Gastrocnemius medialis (tissue), 4 donors: ENCODE measurements around the gene PGAM2. TPM values are rescaled to one million over a fixed set of nuclear protein-coding genes. Genes with fewer than 3 reads are reported as not detected.

Experiments
- ATAC-seq, 2 donors: fragments of 150-250 bp; one replicate each; pipeline ENCODE4 v1.9.1; 2016
- DNase-seq, 2 donors: peaks; one replicate each; pipeline ENCODE4 v3.0.0-alpha.2; 2019
- H3K27ac ChIP-seq, 4 donors: fragments of 200-600 bp; sonication (generic); 1 replicate in 1 of 4; 2 replicates in 3 of 4; pipeline ENCODE4 v1.5.1; 2016 to 2018; ENCODE audit warnings: mild to moderate bottlenecking in 2 of 4, moderate library complexity in 1 of 4
- H3K27me3 ChIP-seq, 3 donors: fragments of 200-600 bp; sonication (generic) in 2 of 3; 1 replicate in 1 of 3; 2 replicates in 2 of 3; pipeline versions ENCODE4 v1.5.1 to v1.6.0; 2016 to 2019; ENCODE audit warnings: mild to moderate bottlenecking in 1 of 3, moderate library complexity in 1 of 3
- H3K36me3 ChIP-seq, 2 donors: fragments of 200-600 bp; sonication (generic) in 1 of 2; one replicate each; pipeline ENCODE4 v1.5.1; 2017 to 2018
- H3K4me1 ChIP-seq, 2 donors: fragments of 200-600 bp; sonication (generic) in 1 of 2; one replicate each; pipeline ENCODE4 v1.5.1; 2016 to 2017; ENCODE audit warnings: mild to moderate bottlenecking in 2 of 2
- H3K4me3 ChIP-seq, 4 donors: fragments of 200-600 bp; sonication (generic) in 3 of 4; 1 replicate in 1 of 4; 2 replicates in 3 of 4; pipeline ENCODE4 v1.5.1; 2016 to 2019; ENCODE audit warnings: mild to moderate bottlenecking in 2 of 4
- H3K9me3 ChIP-seq, 3 donors: fragments of 200-600 bp; sonication (generic) in 2 of 3; 1 replicate in 1 of 3; 2 replicates in 2 of 3; pipeline ENCODE4 v1.5.1; 2016 to 2019
- POLR2A ChIP-seq, 2 donors: fragments of 450-650 bp; IDR thresholded peaks; one replicate each; pipeline ENCODE4 v1.6.1; 2017; ENCODE audit warnings: antibody characterized with exemption in 2 of 2, mild to moderate bottlenecking in 2 of 2, moderate library complexity in 2 of 2
- in situ Hi-C, 4 donors: fragments of 200-750 bp; cut with MboI; loops; one replicate each; pipeline versions ENCODE4 v1.15.0 to v1.8.0; 2017; ENCODE audit warnings: low sequenced_read_pairs in 4 of 4
- intact Hi-C: fragments of 100-400 bp; cut with DNase I; formaldehyde crosslinking; loops from one replicate; pipeline ENCODE4 v1.15.1; 2023; ENCODE audit warnings: low total_unique reads
- total RNA-seq, 4 donors: library from RNA; depleted of rRNA; stranded (reverse); fragments of >200 nt; gene quantifications; one replicate each; pipeline versions ENCODE4 v1.1.0 to v1.2.3, GENCODE V29; 2016
- TF ChIP-seq, protein P1 (sequence below), 5 experiments: fragments of 450-650 bp in 3 of 5; fragments of 200-600 bp in 2 of 5; sonication (generic) in 2 of 5; IDR thresholded peaks in 4 of 5; conservative IDR thresholded peaks in 1 of 5; 1 replicate in 4 of 5; 2 replicates in 1 of 5; pipeline ENCODE4 v1.5.1; 2016 to 2019; ENCODE audit warnings: antibody characterized with exemption in 5 of 5, mild to moderate bottlenecking in 3 of 5, moderate library complexity in 3 of 5

Gene PGAM2
- total RNA-seq, 4 donors from 2014 or later = 129 to 355 (median 306) TPM

DNA sequence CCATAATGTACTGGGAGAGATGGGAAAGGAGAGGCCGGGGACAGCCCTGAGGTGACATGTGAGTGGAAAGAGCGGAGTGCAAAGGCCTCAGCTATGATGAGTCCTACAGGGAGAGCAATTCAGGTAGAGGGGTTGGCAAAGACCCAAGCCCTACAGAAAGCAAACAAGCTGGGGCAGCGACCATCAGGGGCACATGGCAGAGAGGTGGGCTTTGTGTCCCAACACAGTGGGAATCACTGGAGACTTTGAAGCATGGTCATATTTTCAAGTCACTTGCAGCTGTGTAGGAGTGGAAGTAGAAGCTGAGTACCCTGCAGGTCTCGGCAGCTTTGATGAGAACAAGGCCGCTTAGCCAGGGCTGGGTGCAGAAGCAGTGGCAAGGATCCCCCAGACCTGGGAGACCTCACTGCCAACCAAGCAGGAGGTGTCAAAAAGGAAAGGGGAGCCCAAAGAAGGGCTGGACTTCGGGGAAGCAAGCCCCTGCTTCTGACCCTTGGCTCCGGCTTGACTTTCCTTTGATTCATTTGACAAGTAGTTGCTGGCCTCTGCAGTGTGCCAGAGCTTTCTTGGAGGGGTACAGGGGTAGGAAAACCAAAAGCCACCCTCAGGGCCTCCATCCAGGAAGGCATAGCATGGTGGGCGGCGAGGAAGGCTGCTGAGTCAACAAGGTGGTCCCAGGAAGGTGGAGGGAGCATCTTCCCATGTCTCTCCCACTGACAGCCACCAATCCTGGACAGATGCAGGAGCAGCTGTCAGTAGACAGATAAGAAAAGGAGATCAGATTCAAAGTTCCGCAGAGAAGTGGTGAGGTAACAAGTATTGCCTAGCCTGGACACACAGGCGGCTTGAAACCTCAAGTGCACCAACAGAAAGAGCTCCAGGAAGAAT is 1.9 kb upstream of the PGAM2 start:
- DNase-seq (peak in 1 of 2 donors; percentile 20), ATAC-seq (no peak)
- Histone ChIP-seq H3K4me3 (no peak overlapping the region), H3K9me3 (no peaks in the 10 kb centered on the region), H3K4me1 (peaks cover 60 to 73% of the 10 kb centered on the region in 2 donors), H3K27ac (peak overlapping the region; percentile 85 to 95 (median 90)), H3K27me3 (no peaks in the 10 kb centered on the region), H3K36me3 (no peaks in the 10 kb centered on the region)
- no peak for TF ChIP-seq POLR2A (IDR thresholded peaks at IDR 0.05)
- TF ChIP-seq, protein P1, sequence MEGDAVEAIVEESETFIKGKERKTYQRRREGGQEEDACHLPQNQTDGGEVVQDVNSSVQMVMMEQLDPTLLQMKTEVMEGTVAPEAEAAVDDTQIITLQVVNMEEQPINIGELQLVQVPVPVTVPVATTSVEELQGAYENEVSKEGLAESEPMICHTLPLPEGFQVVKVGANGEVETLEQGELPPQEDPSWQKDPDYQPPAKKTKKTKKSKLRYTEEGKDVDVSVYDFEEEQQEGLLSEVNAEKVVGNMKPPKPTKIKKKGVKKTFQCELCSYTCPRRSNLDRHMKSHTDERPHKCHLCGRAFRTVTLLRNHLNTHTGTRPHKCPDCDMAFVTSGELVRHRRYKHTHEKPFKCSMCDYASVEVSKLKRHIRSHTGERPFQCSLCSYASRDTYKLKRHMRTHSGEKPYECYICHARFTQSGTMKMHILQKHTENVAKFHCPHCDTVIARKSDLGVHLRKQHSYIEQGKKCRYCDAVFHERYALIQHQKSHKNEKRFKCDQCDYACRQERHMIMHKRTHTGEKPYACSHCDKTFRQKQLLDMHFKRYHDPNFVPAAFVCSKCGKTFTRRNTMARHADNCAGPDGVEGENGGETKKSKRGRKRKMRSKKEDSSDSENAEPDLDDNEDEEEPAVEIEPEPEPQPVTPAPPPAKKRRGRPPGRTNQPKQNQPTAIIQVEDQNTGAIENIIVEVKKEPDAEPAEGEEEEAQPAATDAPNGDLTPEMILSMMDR (IDR thresholded peaks at IDR 0.05 in 4 of 5, conservative IDR thresholded peaks at IDR 0.05 in 1 of 5) = no peak
- in situ Hi-C loops = no loop called here
- intact Hi-C loops = loop anchor here (5.0 kb wide), 2 partner anchors 255 to 515 kb away; partner anchors contain the start of gene TMED4

DNA sequence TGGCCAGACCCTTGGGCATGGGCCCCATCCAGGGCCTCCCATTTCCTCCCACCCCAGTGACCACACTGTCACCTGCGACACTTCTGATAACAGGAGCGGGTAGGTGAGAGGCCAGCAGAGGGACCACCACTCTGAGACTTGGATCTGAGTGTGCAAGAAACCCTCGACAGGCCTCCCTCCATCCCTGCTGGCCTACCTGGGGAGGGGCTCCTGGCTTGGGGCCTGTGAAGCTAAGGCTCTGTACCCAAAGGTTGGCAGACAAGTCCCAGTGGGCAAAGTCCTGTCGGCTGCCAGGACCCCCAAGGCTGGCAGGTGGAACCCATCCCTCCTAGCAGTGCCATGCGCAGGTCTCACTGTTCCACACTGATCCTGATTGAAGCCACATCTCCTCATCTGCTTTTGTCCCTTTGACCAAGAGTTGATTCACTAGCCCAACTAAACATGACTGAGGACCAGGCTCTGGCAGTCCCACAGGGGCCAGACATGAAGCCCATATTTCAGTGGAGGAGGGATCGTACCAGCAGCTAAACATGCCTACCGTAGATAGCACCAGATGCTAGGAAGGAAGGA is 1.2 kb upstream of the PGAM2 start:
- H3K36me3 ChIP-seq = no peaks in the 10 kb centered on the region
- intact Hi-C loops = loop anchor here (5.0 kb wide), 2 partner anchors 256 to 516 kb away; partner anchors contain the start of gene TMED4
- H3K4me1 ChIP-seq = peaks cover 56 to 72% of the 10 kb centered on the region in 2 donors
- peak in 1 of 2 donors; percentile 25 for DNase-seq
- no peaks in the 10 kb centered on the region for H3K27me3 ChIP-seq
- peak overlapping the region; percentile 85 to 95 (median 90) for H3K27ac ChIP-seq
- in situ Hi-C loops = no loop called here
- TF ChIP-seq, protein P1 (IDR thresholded peaks at IDR 0.05 in 4 of 5, conservative IDR thresholded peaks at IDR 0.05 in 1 of 5) = no peak
- TF ChIP-seq POLR2A (IDR thresholded peaks at IDR 0.05) = no peak
- no peak overlapping the region for H3K4me3 ChIP-seq
- H3K9me3 ChIP-seq = no peaks in the 10 kb centered on the region
- ATAC-seq = no peak

DNA sequence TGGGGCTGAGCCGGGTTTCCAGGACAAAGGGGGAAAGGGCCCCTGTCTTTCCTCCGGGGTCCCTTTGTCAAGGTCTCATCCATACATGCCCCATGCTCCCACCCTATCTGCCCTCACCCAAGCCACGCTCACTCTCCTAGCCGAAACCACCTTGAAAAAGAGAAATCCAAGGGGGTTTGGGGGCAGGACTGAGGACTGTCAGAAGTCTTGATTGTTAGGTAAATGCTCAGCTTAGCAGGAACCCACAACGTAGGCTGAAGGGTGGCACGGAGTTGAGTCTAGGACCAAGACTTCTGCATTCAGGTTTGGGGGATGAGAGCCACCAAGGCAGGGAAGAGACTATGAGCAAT is 719 bp upstream of the PGAM2 start:
- peaks cover 0 to 2% of the 10 kb centered on the region in 2 donors for H3K36me3 ChIP-seq
- in situ Hi-C loops (no loop called here), intact Hi-C loops (loop anchor here (5.0 kb wide), 2 partner anchors 256 to 516 kb away; partner anchors contain the start of gene TMED4)

DNA sequence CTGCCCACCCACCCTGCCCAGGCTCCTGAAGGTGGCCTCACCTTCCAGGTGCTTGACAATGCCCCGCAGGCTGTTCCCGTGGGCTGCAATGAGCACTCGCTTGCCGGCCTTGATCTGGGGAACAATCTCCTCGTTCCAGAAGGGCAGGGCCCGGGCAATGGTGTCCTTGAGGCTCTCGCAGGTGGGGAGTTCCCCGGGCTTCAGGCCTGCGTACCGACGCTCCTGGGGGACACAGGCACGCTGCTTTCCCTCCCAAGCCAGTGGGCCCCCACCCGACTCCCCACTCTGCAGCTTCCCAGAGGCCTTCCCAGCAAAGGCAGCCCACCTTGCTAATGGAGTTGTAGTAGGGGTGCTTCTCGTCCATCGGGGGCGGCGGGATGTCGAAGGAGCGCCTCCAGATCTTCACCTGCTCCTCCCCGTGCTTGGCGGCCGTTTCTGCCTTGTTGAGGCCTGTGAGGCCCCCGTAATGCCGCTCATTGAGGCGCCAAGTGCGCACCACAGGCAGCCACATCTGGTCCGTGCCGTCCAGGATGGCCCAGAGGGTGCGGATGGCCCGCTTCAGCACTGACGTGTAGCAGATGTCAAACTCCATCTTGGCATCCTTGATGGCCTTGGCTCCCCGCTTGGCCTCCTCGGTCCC is 456 bp downstream of the PGAM2 start:
- H3K9me3 ChIP-seq = no peaks in the 10 kb centered on the region
- no peak for TF ChIP-seq POLR2A (IDR thresholded peaks at IDR 0.05)
- TF ChIP-seq, protein P1 (IDR thresholded peaks at IDR 0.05 in 4 of 5, conservative IDR thresholded peaks at IDR 0.05 in 1 of 5) = no peak
- H3K27ac ChIP-seq = peak overlapping the region; percentile 85 to 95 (median 90)
- H3K36me3 ChIP-seq = peaks cover 0 to 12% of the 10 kb centered on the region in 2 donors
- DNase-seq (peak in 1 of 2 donors; percentile 29), ATAC-seq (peak in 1 of 2 donors; percentile 20)
- intact Hi-C loops = loop anchor here (2.0 to 5.0 kb wide), 3 partner anchors 18 to 517 kb away; partner anchors contain the start of genes POLM and TMED4
- in situ Hi-C loops = no loop called here
- peaks cover 56 to 70% of the 10 kb centered on the region in 2 donors for H3K4me1 ChIP-seq
- no peaks in the 10 kb centered on the region for H3K27me3 ChIP-seq
- peak overlapping the region; percentile 27 to 53 (median 46) for H3K4me3 ChIP-seq

More for the DNA sequence above, 719 bp upstream of the PGAM2 start:
- TF ChIP-seq POLR2A (IDR thresholded peaks at IDR 0.05) = no peak
- TF ChIP-seq, protein P1 (IDR thresholded peaks at IDR 0.05 in 4 of 5, conservative IDR thresholded peaks at IDR 0.05 in 1 of 5) = no peak
- no peak overlapping the region for H3K4me3 ChIP-seq
- H3K4me1 ChIP-seq = peaks cover 54 to 70% of the 10 kb centered on the region in 2 donors
- no peaks in the 10 kb centered on the region for H3K27me3 ChIP-seq
- peak overlapping the region; percentile 85 to 95 (median 90) for H3K27ac ChIP-seq
- DNase-seq (no peak), ATAC-seq (no peak)
- H3K9me3 ChIP-seq = no peaks in the 10 kb centered on the region
